Measurements from ENCODE around the gene PPIH.
"Not testable (repeated sequence)": the region's sequence is repeated elsewhere in the genome, so short reads cannot be mapped to it uniquely, and the experiment has no call there.

The PPIH gene

DNA sequence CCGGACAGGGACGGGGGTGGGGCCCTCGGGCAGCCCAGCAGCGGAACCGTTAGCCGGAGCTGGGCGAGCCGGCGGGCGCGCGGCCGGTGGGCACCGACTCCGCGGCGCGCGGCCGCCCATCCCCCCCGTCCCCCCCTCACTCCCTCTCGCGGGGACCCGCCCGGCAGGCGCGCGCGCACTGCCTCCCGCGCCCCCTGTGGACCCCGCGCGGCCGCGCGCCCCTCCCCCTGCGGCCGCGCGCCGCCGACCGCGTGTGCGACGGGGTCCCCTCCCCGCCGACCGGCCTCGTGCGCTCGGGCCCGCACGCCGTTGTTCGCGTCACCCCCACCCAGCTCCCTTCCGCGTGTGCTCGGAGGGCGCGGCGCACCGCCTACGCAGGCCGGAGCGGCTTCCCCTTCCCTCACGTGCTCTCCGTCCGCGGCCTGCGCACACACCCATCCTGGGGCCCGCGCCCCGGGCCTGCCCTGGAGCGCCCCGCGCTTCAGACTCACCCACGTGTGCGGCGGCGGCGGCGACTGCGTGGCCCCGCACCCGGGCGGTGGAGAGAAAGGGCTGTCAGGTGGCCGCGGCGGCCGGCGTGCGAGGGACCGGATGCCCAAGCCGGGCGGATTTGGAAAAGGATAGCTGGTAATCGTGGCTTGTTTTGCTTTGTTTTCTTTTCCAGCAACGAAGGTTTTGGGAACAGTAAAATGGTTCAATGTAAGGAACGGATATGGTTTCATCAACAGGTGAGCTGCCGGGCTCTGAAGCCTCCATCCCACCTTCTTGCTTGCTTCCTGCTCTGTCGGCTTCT lies 24.7 kb downstream of the PPIH start:
- DNase-seq = no peak

DNA sequence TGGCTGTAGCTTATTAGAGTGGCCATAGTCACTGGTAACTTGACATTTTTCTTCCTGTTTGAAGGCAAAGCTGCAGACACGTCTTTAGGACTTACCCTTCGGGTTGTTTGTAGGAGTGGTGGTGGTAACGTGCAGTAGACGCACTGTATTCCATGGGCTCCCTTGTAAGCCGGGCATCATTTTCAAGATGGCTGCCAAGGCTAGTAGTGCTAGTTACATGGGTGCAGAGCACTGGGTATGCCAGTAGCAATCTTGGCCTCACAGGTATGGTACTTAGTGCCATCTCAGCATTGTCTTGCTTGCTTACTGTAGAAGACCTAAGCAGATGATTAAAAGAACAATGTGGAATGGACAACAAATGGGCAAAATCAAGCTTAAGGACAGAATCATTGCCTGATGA lies 25.9 kb downstream of the PPIH start:
- no peak for DNase-seq

DNA sequence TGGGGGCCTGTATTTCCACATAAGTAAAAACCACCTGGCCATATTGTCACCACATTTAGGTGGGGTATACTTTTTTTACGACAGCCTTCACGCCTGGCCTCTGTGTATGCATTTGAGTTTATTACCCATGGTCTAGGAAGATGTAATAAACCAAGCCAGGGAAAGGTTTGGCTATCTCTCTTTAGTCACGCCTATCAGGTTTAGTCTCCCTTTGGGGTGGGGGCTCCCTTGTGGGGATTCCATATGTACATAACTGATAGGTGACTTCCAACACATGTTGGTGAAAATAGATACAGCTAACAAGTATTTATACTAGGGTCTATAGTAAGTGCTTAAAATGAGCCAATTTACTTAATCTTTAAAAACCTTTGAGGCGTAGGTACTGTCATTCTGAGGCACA lies 28.2 kb downstream of the PPIH start:
- no peak for DNase-seq

DNA sequence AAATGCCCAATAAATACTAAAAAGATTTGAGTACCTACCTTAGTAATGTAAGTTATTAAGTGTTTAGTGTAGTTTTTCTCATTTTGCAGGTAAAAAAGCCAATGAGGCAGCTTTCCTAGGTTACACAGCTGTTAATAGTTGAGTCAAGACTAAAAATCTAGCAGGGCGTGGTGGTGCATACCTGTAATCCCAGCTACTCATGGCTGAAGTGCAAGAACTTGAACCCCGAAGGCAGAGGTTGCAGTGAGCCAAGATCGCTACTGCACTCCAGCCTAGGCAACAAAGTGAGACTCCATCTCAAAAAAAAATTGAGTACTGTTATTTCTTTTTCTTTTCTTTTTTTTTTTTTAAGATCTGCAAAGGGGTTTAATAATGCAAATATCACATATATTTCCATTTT lies 31.7 kb downstream of the PPIH start:
- DNase-seq = no peak

DNA sequence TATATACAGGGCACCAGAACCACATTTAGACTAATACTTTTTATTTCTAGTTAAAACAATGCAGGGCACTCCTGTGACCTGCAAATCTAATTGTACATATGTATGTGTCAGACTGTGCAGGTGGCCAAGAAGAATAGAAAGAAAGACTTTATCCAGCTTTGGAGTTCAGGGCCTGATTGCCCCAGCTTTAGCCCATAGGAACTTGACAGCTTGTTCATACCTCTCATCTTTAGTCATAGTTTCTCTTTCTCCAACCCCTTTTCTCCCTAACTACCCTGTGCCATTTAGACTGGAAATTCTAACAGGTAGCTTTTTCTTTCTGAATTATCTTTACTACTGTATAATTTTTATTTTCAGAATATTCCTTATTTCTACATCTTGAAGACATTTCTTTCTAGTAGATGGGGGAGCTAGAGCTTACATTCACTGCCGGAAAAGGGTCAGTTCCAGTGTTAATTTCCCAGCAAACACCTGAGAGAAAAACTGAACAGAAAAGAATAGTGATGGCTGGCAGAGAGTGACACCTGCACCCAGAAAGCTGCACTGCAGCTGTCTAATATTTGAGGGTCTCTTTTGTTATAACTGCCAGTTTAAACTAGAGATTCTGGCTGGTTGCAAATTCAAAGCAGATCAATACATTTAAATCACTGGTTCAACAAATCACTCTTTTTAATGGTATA lies 32.4 kb downstream of the PPIH start:
- DNase-seq = no peak

DNA sequence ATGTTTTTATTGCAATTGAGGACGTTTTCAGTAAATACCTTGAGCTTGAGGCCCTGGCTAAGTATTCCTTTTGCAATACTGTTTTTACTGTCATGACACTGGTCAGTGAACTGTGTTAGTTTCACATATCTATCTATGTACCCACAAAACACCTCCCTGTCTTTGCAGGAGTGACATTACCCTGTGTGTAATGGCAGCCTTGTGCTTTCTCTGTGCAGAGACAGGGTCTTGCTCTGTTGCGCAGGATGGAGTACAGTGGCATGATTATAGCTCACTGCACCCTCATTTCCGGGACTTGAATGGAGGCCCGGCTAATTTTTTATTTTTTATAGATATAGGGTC lies 32.9 kb downstream of the PPIH start:
- DNase-seq = no peak

DNA sequence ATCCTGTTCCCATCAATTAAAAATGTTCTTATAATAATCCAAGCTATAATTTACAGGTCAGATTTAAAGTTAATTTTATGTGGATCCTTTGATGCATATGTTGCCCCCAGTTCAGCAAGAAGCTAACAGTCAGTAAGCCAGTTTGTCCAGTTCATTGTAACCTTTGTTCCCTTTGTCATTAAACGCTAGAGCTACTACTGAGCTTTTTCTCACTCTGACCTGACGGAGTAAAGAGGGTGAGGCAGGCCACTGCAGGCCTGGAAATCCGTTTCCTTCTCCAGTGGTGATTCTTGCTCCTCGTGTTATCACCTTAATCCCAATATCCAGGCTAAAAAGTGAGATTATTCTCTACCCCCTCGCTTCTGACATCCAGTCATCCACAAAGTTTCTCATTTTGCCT lies 34.2 kb downstream of the PPIH start:
- DNase-seq = no peak

DNA sequence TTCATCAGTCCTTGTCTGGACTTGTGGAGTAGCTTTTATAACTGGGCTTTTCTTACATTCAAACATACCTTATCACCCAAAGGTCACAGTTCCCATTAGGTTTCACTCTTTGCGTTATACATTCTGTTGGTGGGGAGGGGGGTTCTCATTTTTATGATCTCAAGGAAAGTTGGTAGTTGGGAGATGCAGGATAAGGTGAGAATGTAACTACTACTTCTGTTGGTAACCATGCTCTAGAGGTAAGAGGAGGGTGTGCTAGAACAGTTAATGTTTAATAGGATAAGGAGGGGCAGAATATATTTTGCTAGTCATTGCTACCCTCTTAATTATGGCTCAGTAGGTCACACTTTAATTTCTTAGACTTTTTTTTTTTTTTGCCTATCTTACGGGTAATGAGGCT lies 34.7 kb downstream of the PPIH start:
- DNase-seq = no peak

DNA sequence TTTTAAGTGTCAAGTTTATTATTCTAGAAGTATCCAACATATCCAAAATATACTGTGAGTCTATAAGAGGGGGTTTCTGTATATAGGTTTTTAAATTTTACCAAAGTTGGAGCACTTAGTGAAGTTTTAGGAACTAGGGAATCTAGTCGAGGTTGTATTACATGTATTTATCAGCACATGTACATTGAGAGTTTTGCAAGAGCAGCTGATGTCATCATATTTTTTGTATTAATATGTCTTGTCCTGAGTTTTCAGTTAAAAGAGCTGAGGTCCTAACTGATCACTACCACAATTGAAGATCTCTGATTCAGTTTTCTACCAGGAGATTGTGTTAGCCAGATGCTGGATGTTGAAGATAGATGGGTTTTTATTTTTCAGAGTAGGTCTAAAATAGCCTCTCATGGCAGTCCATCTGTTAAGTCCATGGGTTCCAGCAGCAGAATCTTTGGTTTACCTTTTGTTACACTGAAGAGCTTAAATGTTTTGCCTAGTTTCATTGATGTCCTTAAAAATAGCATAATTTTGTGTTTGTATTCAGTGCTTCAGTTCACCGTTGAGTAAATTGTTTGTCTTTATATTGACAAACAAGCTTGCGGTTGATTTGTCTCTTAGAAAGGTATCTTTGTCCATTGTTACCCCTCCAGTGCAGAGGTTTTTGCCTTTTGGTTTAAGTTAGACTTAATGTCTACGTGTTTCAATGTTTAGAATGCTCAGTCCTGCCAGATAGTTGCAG lies 40.0 kb downstream of the PPIH start:
- DNase-seq = no peak

DNA sequence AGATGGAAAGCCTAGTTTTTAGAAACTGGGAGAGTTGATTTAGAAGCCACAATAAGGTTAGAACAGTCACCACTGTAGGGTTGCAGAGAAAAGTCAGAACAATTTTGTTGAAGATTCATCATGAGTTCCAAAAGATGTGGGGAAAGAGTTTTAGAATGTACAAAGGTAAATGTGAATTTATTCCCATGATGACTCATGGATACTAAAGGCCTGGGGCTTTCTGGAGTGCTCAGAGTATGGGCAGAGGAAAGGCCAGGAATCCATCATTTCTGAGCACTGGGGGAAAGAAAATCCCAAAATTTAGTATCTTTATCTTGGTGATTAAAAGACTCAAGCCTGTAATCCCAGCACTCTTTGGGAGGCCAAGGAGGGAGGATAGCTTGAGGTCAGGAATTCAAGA lies 41.8 kb downstream of the PPIH start:
- DNase-seq = no peak

DNA sequence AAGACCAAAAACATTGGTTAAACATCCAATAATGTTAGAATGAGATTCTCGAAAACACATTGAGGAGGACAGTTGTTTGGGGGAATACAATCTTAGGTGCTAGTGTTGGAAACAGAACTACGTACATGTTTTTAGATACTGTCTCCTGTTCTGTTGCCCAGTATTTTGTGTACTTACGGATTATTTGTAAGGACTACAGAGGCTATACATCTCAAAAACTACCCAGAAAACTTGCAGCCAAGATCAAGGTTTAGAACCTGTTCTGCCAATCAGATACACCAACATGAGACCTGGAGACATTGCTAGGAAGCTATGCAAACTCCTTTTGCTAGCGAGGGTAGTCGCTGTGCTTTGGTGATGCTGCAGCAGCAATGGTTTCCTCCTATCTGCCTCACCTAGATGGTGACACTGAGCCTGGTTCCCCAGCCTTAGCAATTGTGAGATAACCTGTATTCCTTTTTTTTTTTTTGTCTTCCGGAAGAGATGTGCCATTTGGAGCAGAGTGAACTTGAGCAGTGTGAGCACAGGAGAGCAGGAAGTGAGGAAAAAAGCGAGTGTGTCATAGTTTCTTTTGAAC lies 45.8 kb downstream of the PPIH start:
- no peak for DNase-seq

DNA sequence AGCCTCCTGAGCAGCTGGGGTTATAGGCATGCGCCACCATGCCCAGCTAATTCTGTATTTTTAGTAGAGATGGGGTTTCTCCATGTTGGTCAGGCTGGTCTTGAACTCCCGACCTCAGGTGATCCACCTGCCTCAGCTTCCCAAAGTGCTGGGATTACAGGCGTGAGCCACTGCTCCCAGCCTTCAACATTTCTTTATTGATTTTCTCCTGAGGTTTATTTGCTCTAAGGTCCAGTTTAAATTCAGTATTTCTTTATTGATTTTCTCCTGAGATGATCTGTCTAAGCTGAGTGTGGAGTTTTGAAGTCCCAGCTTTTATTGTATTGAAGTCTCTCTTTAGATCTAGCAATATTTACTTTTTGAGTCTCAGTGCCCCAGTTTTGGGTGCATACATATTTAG lies 54.6 kb downstream of the PPIH start:
- not testable (repeated sequence) for DNase-seq

DNA sequence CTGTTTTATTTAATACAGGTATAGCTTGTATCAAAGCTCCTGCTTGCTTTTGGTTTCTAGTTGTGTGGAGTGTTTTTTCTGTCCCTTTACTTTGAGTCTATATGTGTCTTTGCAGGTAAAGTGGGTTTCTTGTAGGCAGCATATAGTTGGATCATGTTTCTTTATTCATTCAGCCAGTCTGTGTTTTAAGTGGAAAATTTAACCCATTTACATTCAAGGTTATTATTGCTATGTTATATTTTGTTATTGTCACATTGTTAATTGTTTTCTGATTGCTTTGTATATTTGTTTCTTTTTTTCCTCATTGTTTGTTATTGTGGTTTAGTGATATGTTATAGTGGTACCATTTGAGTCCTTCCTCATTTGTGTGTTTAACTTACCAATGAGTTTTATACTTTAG lies 55.1 kb downstream of the PPIH start:
- no peak for DNase-seq

DNA sequence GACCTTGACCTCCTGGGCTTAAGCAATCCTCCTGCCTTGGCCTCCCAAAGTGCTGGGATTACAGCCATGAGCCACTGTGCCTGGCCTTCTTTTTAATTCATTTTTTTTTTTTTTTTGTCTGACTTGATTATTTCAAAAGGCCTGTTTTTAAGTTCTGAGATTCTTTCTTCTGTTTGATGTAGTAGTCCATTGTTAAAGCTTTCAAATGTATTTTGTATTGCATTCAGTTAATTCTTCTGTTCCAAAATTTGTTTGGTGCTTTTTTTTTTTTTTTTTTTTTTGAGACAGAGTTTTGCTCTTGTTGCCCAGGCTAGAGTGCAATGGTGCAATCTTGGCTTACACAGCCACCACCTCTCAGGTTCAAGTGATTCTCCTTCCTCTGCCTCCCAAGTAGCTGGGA lies 56.2 kb downstream of the PPIH start:
- DNase-seq = not testable (repeated sequence)

DNA sequence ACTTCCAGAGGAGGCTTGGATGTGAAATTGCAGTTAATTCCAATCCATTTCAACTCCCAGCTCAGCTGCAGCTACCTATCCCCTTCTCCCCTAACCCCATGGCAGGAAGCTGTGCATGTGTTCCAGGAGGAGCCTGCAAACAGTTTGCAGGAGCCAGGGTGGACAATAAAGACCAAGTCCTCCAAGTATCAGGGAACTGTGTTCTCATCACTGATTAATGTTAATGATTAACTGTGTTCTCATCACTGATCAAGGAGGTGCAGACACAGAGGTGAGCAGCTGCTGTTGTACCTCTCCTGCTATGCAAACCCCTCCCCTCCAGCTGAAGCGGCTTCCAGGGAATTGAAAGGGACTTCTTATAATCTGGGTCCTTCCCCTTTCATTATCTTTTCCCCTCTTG lies 62.6 kb downstream of the PPIH start:
- DNase-seq = no peak

DNA sequence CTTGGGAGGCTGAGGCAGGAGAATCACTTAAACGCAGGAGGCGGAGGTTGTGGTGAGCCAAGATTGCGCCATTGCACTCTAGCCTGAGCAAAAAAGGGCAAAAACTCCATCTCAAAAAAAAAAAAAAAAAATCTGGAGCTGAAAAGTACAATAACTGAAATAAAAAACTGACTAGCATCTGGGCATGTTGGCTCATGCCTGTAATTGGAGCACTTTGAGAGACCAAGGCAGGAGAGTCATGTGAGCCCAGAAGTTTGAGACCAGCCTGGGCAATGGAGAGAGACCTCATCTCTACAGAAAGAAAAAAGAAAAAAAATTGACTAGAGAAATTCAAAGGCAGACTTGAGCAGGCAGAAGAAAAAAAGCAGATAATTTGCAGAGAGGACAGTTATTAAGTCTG lies 63.7 kb downstream of the PPIH start:
- DNase-seq = no peak

DNA sequence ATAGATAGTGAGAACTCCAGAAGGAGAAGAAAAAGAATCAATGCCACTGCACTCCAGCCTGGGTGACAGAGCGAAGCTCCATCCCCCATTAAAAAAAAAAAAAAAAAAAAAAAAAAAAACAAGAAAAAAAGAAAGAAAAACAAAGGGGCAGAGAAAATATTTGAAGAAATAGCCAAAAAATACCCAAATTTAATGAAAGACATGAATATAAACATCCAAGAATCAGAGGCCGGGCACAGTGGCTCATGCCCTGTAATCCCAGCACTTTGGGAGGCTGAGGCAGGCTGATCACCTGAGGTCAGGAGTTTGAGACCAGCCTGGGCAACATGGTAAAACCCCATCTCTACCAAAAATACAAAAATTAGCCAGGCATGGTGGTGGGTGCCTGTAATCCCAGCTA lies 64.2 kb downstream of the PPIH start:
- DNase-seq = not testable (repeated sequence)

DNA sequence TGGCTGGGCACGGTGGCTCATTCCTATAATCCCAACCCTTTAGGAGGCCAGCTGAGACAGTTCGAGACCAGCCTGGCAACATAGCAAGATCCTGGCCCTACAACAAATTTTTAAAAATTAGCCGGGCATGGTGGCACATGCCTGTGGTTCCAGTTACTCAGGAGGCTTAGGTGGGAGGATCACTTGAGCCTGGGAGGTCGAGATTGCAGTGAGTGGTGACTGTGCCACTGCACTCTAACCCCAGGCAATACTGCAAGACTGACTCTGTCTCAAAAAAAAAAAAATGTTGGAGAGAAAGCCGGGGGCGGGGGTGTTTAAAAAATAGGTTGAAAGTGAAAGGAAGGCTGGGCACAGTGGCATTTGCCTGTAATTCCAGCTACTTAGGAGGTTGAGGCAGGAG lies 65.3 kb downstream of the PPIH start:
- no peak for DNase-seq

DNA sequence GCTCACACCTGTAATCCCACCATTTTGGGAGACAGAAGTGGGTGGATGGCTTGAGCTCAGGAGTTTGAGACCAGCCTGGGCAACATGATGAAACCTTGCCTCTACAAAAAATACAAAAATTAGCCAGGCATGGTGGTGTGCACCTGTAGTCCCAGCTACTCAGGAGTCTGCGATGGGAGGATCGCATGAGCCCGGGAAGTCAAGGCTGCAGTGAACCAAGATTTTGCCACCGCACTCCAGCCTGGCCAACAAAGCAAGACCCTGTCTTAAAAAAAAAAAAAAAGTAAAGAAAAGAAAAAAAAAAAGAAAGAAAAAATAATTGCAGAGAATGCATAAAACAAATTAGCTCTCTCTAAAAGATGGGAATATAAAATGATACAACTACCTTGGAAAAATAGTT lies 67.6 kb downstream of the PPIH start:
- not testable (repeated sequence) for DNase-seq

Measured in DMS 273 treated with DMSO at 0.1 percent for 48 hours (cell line).